GM23338 (cell line): ENCODE data around the gene IQSEC2. TPM values are rescaled to one million over a fixed set of nuclear protein-coding genes. Genes with fewer than 3 reads are reported as not detected.

Source experiments
- ATAC-seq: fragments of 200-7000 bp; cut with Tn5 transposase; 3 replicates; pipeline ENCODE4 v1.9.1; 2020
- DNase-seq: peaks from one replicate; pipeline ENCODE4 v3.0.0-alpha.2; 2015; ENCODE audit warnings: low spot score
- H2AFZ ChIP-seq: fragments of 200-600 bp; sonication (generic); 2 replicates; pipeline ENCODE4 v1.8.0; 2016; ENCODE audit warnings: antibody characterized with exemption, mild to moderate bottlenecking, moderate library complexity
- H3F3A ChIP-seq: fragments of 200-600 bp; sonication (generic); replicated peaks from 2 replicates; pipeline ENCODE4 v1.8.0; 2017; ENCODE audit warnings: antibody characterized with exemption, mixed run types, low read depth
- H3K27ac ChIP-seq: fragments of 200-600 bp; sonication (generic); 2 replicates; pipeline ENCODE4 v1.6.1; 2016; ENCODE audit warnings: low read depth
- H3K27me3 ChIP-seq: fragments of 200-600 bp; sonication (generic); 2 replicates; pipeline ENCODE4 v1.8.0; 2016; ENCODE audit warnings: mild to moderate bottlenecking, mixed run types, moderate library complexity; ENCODE audit not compliant: insufficient read depth
- H3K36me3 ChIP-seq: fragments of 200-600 bp; sonication (generic); 2 replicates; pipeline ENCODE4 v1.8.0; 2016; ENCODE audit warnings: mild to moderate bottlenecking; ENCODE audit not compliant: insufficient read depth
- H3K4me1 ChIP-seq: fragments of 200-600 bp; sonication (generic); 2 replicates; pipeline ENCODE4 v1.8.0; 2016; ENCODE audit warnings: mild to moderate bottlenecking, moderate library complexity; ENCODE audit not compliant: insufficient read depth
- H3K4me2 ChIP-seq: fragments of 200-600 bp; sonication (generic); 2 replicates; pipeline ENCODE4 v1.7.1; 2017; ENCODE audit warnings: mixed run types
- H3K4me3 ChIP-seq: fragments of 200-600 bp; sonication (generic); 2 replicates; pipeline ENCODE4 v1.6.1; 2016; ENCODE audit warnings: mixed run types
- H3K79me2 ChIP-seq: fragments of 200-600 bp; sonication (generic); replicated peaks from 2 replicates; pipeline ENCODE4 v1.8.0; 2017; ENCODE audit warnings: mild to moderate bottlenecking; ENCODE audit not compliant: insufficient read depth
- H3K9me2 ChIP-seq: fragments of 200-600 bp; sonication (generic); 2 replicates; pipeline ENCODE4 v1.8.0; 2017; ENCODE audit not compliant: insufficient read depth
- H4K20me1 ChIP-seq: fragments of 200-600 bp; sonication (generic); replicated peaks from 2 replicates; pipeline ENCODE4 v1.8.0; 2017; ENCODE audit warnings: mild to moderate bottlenecking; ENCODE audit not compliant: insufficient read depth
- H3K27ac Mint-ChIP-seq: 2 replicates; pipeline ENCODE4 v1.8.0; 2020; ENCODE audit warnings: inconsistent platforms, mild to moderate bottlenecking, moderate library complexity, mixed read lengths
- H3K27me3 Mint-ChIP-seq: 3 replicates; pipeline ENCODE4 v1.8.0; 2022; ENCODE audit warnings: low read depth, mild to moderate bottlenecking, moderate library complexity, mixed read lengths, inconsistent platforms; ENCODE audit not compliant: insufficient read depth, poor library complexity
- H3K36me3 Mint-ChIP-seq: 3 replicates; pipeline ENCODE4 v1.8.0; 2021; ENCODE audit warnings: low read depth, mild to moderate bottlenecking, inconsistent platforms, moderate library complexity, mixed read lengths
- H3K4me1 Mint-ChIP-seq: 3 replicates; pipeline ENCODE4 v1.8.0; 2020; ENCODE audit warnings: mild to moderate bottlenecking, inconsistent platforms, mixed read lengths
- H3K4me3 Mint-ChIP-seq: 3 replicates; pipeline ENCODE4 v1.8.0; 2021; ENCODE audit warnings: moderate library complexity, mild to moderate bottlenecking, inconsistent platforms, mixed read lengths
- H3K9me3 Mint-ChIP-seq: 3 replicates; pipeline ENCODE4 v1.8.0; 2020; ENCODE audit warnings: moderate library complexity, mild to moderate bottlenecking, inconsistent platforms, mixed read lengths
- CREB1 ChIP-seq: fragments of 250-450 bp; sonication (Bioruptor Pico); IDR thresholded peaks from 2 replicates; pipeline ENCODE4 v1.5.0; 2020; ENCODE audit warnings: low read depth, mild to moderate bottlenecking, moderate library complexity
- ETS1 ChIP-seq: IDR thresholded peaks from 2 replicates; pipeline ENCODE4 v1.6.1; 2016; ENCODE audit warnings: antibody characterized with exemption
- EZH2 ChIP-seq: fragments of 200-600 bp; sonication (generic); IDR thresholded peaks from one replicate; pipeline ENCODE4 v1.8.0; 2017; ENCODE audit warnings: antibody characterized with exemption, mild to moderate bottlenecking, low read depth; ENCODE audit not compliant: unreplicated experiment
- EZH2phosphoT487 ChIP-seq: fragments of 200-600 bp; sonication (generic); IDR thresholded peaks from one replicate; pipeline ENCODE4 v1.8.1; 2018; ENCODE audit warnings: antibody characterized with exemption; ENCODE audit not compliant: unreplicated experiment
- NANOG ChIP-seq: IDR thresholded peaks from 2 replicates; pipeline ENCODE4 v1.6.1; 2016; ENCODE audit warnings: antibody characterized with exemption, borderline replicate concordance
- POLR2AphosphoS5 ChIP-seq: IDR thresholded peaks from 2 replicates; pipeline ENCODE4 v1.6.1; 2016; ENCODE audit warnings: antibody characterized with exemption, low read depth
- ZNF114 ChIP-seq: fragments of 250-450 bp; sonication (Bioruptor Pico); IDR thresholded peaks from 2 replicates; pipeline ENCODE4 v1.5.0; 2020; ENCODE audit warnings: mild to moderate bottlenecking, moderate library complexity
- ZNF331 ChIP-seq: fragments of 250-450 bp; sonication (Bioruptor Pico); IDR thresholded peaks from 2 replicates; pipeline ENCODE4 v1.5.0; 2020; ENCODE audit warnings: low read depth, mild to moderate bottlenecking, moderate library complexity
- polyA plus RNA-seq: library from polyadenylated mRNA; unstranded; fragments of >200 nt; fragmentation: Nextera tagmentation; extraction: Ambion mirVana; gene quantifications from 2 replicates; pipeline ENCODE4 v1.2.1, GENCODE V29; 2016
- total RNA-seq: library from RNA; depleted of rRNA; stranded (reverse); fragments of >200 nt; shearing (Covaris generic); gene quantifications from 2 replicates; pipeline ENCODE4 v1.2.3, GENCODE V29; 2014
- TF ChIP-seq, protein P1 (sequence below): fragments of 250-450 bp; sonication (Bioruptor Pico); IDR thresholded peaks from 2 replicates; pipeline ENCODE4 v1.5.0; 2020; ENCODE audit warnings: mild to moderate bottlenecking, moderate library complexity

IQSEC2 gene
- total and polyA plus RNA-seq, 2 experiments from 2014 or later: 12.3 to 92.2 TPM

- ATAC-seq: no peak
- no peaks in the 10 kb centered on the region for H3F3A ChIP-seq
- no peaks in the 10 kb centered on the region for H3K27me3 ChIP-seq
- H3K4me3 ChIP-seq: no peak overlapping the region
- TF ChIP-seq ETS1 (no peak), EZH2phosphoT487 (no peak), NANOG (no peak), POLR2AphosphoS5 (no peak), CREB1 (CRISPR knock-in tag) (no peak), EZH2 (no peak)
- no peak for DNase-seq
- H3K27ac ChIP-seq: no peak overlapping the region
- H3K9me2 ChIP-seq: no peaks in the 10 kb centered on the region
- Mint-ChIP-seq H3K4me3 (no peak overlapping the region), H3K27ac (no peak overlapping the region), H3K27me3 (no peaks in the 10 kb centered on the region), H3K4me1 (no peaks in the 10 kb centered on the region; the same call in 1 of the 3 replicates), H3K9me3 (no peaks in the 10 kb centered on the region), H3K36me3 (no peaks in the 10 kb centered on the region; the same call in 1 of the 3 replicates)
- H4K20me1 ChIP-seq: peaks cover 17% of the 10 kb centered on the region
- H3K36me3 ChIP-seq: no peaks in the 10 kb centered on the region
- H3K4me1 ChIP-seq: 0 out of 2 replicates have a peak, but pooled peaks cover 2% of the 10 kb centered on the region
- H3K79me2 ChIP-seq: peaks cover 99% of the 10 kb centered on the region
- H3K4me2 ChIP-seq: no peak overlapping the region
- no peak overlapping the region for H2AFZ ChIP-seq
Observed at GRCh38 chrX:53308836-53309235, 27.5 kb upstream of the IQSEC2 start.

DNA sequence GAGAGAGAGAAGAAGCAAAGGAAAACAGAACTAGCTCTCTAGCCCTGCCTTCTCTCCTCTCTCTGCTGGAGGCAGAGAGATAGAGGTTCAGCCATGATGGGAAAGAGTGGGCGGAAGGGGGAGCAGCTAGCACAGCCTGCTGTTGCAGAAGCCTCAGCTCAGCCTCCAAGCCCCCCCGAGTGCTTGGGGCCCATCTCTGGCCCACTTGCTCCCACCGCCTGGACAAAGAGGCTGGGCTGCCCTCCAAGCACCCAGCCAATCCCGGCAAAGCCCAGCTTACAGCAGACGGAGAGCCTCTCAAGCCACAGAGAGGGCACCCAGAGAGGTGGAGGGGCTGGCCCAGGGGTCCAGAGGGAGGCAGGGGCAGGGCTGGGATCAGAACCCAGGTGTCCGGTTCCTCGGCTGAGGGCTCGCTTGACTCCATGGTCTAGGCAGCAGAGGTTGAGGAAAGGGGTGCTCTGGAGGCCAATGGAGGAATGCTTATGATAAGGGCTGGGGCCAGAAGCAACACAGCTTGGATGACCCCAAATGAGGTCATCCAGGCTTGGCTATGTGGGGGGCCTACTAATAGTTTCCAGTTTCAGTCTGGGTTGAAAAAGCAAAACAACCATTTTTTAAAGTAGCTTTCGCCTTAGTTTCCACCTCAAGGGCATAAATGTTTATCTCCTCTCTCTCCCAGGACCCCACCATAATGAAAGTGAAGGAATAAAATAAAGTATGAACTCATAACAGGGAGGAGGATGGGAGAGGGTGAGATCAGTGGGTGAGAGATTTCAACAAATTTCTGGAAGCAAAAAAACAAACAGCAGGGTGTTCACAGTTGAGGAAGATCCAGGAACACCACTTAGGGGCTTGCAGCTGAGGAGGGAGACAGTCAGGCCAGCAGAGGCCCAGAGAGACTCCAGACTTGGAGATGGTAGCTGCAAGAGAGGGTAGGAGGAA, 24.9 kb upstream of the IQSEC2 start:
- no peak overlapping the region for H3K4me3 Mint-ChIP-seq
- H3K4me1 Mint-ChIP-seq: no peaks in the 10 kb centered on the region; the same call in 1 of the 3 replicates
- Histone ChIP-seq H2AFZ (no peak overlapping the region), H3F3A (no peaks in the 10 kb centered on the region), H3K27ac (no peak overlapping the region), H3K27me3 (no peaks in the 10 kb centered on the region), H3K4me3 (no peak overlapping the region), H3K36me3 (no peaks in the 10 kb centered on the region), H4K20me1 (peaks cover 5% of the 10 kb centered on the region), H3K4me2 (no peak overlapping the region), H3K4me1 (no peaks in the 10 kb centered on the region), H3K9me2 (no peaks in the 10 kb centered on the region), H3K79me2 (peaks cover 99% of the 10 kb centered on the region)
- no peak for DNase-seq
- no peak overlapping the region for H3K27ac Mint-ChIP-seq
- ATAC-seq: no peak
- H3K9me3 Mint-ChIP-seq: no peaks in the 10 kb centered on the region
- H3K27me3 Mint-ChIP-seq: peaks cover 2% of the 10 kb centered on the region
- H3K36me3 Mint-ChIP-seq: peaks cover 3% of the 10 kb centered on the region; the same call in 1 of the 3 replicates
- no peak for TF ChIP-seq NANOG
- TF ChIP-seq ZNF331: no peak
- no peak for TF ChIP-seq POLR2AphosphoS5
- no peak for TF ChIP-seq ZNF114
- TF ChIP-seq EZH2: no peak
- TF ChIP-seq, protein P1, sequence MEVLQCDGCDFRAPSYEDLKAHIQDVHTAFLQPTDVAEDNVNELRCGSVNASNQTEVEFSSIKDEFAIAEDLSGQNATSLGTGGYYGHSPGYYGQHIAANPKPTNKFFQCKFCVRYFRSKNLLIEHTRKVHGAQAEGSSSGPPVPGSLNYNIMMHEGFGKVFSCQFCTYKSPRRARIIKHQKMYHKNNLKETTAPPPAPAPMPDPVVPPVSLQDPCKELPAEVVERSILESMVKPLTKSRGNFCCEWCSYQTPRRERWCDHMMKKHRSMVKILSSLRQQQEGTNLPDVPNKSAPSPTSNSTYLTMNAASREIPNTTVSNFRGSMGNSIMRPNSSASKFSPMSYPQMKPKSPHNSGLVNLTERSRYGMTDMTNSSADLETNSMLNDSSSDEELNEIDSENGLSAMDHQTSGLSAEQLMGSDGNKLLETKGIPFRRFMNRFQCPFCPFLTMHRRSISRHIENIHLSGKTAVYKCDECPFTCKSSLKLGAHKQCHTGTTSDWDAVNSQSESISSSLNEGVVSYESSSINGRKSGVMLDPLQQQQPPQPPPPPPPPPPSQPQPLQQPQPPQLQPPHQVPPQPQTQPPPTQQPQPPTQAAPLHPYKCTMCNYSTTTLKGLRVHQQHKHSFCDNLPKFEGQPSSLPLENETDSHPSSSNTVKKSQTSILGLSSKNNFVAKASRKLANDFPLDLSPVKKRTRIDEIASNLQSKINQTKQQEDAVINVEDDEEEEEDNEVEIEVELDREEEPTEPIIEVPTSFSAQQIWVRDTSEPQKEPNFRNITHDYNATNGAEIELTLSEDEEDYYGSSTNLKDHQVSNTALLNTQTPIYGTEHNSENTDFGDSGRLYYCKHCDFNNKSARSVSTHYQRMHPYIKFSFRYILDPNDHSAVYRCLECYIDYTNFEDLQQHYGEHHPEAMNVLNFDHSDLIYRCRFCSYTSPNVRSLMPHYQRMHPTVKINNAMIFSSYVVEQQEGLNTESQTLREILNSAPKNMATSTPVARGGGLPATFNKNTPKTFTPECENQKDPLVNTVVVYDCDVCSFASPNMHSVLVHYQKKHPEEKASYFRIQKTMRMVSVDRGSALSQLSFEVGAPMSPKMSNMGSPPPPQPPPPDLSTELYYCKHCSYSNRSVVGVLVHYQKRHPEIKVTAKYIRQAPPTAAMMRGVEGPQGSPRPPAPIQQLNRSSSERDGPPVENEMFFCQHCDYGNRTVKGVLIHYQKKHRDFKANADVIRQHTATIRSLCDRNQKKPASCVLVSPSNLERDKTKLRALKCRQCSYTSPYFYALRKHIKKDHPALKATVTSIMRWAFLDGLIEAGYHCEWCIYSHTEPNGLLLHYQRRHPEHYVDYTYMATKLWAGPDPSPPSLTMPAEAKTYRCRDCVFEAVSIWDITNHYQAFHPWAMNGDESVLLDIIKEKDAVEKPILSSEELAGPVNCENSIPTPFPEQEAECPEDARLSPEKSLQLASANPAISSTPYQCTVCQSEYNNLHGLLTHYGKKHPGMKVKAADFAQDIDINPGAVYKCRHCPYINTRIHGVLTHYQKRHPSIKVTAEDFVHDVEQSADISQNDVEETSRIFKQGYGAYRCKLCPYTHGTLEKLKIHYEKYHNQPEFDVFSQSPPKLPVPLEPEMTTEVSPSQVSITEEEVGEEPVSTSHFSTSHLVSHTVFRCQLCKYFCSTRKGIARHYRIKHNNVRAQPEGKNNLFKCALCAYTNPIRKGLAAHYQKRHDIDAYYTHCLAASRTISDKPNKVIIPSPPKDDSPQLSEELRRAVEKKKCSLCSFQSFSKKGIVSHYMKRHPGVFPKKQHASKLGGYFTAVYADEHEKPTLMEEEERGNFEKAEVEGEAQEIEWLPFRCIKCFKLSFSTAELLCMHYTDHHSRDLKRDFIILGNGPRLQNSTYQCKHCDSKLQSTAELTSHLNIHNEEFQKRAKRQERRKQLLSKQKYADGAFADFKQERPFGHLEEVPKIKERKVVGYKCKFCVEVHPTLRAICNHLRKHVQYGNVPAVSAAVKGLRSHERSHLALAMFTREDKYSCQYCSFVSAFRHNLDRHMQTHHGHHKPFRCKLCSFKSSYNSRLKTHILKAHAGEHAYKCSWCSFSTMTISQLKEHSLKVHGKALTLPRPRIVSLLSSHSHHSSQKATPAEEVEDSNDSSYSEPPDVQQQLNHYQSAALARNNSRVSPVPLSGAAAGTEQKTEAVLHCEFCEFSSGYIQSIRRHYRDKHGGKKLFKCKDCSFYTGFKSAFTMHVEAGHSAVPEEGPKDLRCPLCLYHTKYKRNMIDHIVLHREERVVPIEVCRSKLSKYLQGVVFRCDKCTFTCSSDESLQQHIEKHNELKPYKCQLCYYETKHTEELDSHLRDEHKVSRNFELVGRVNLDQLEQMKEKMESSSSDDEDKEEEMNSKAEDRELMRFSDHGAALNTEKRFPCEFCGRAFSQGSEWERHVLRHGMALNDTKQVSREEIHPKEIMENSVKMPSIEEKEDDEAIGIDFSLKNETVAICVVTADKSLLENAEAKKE: no peak
